C4-2B (cell line): ENCODE results near the gene NHS.

ENCODE experiments used
- H3K27ac ChIP-seq: fragments of 450-650 bp; 2 replicates; pipeline ENCODE4 v1.5.1; 2017
- ZFX ChIP-seq: fragments of 450-650 bp; IDR thresholded peaks from 2 replicates; pipeline ENCODE4 v1.6.1; 2017
- TF ChIP-seq, protein P1 (sequence below): fragments of 450-650 bp; conservative IDR thresholded peaks from 2 replicates; pipeline ENCODE4 v1.5.1; 2017; ENCODE audit warnings: mild to moderate bottlenecking

NHS gene

DNA sequence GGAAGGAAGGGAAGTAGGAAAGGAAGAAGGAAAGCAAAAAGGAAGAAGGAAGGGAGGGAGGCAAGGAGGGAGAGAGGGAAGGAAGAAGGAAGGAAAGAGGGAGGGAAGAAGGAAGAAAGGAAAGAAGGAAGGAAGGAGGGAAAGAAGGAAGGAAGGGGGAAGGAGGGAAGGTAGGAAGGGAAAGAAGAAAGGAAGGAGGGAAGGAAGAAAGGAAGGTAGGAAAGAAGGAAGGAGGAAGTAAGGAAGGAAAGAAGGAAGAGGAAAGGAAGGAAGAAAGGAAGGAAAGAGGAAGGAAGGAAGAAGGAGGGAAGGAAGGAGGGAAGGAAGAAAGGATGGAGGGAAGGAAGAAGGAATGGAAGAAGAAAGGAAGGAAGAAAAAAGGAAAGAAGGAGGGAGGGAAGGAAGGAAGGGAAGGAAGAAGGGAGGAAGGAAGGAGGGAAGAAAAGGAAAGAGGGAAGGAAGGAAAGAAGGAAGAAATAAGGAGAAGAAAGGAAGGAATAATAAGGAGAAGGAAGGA, 343.7 kb downstream of the NHS start:
- no peak overlapping the region for H3K27ac ChIP-seq
- no peak for TF ChIP-seq ZFX
- TF ChIP-seq, protein P1, sequence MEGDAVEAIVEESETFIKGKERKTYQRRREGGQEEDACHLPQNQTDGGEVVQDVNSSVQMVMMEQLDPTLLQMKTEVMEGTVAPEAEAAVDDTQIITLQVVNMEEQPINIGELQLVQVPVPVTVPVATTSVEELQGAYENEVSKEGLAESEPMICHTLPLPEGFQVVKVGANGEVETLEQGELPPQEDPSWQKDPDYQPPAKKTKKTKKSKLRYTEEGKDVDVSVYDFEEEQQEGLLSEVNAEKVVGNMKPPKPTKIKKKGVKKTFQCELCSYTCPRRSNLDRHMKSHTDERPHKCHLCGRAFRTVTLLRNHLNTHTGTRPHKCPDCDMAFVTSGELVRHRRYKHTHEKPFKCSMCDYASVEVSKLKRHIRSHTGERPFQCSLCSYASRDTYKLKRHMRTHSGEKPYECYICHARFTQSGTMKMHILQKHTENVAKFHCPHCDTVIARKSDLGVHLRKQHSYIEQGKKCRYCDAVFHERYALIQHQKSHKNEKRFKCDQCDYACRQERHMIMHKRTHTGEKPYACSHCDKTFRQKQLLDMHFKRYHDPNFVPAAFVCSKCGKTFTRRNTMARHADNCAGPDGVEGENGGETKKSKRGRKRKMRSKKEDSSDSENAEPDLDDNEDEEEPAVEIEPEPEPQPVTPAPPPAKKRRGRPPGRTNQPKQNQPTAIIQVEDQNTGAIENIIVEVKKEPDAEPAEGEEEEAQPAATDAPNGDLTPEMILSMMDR = no peak

DNA sequence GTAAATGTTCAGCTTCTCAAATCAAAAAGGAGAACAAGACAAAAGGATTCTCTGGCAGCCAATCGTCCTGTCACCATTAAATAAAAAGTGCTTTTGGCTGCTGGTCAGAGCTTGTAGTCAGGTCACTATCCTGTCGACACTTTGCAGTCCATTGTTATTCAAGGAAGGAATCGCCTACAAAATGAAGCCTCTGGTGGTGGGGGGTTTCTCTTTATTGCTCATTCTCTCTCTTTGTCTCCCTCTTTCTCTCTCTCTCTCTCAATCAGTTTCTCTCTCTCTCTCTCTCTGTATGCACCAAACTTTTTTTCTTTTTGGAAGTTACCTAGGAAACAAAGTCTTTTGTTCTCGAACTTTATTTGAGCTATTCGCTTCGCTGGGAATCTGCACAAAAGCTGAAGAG, 344.7 kb downstream of the NHS start:
- TF ChIP-seq, protein P1 = no peak
- TF ChIP-seq ZFX = no peak
- no peak overlapping the region for H3K27ac ChIP-seq

DNA sequence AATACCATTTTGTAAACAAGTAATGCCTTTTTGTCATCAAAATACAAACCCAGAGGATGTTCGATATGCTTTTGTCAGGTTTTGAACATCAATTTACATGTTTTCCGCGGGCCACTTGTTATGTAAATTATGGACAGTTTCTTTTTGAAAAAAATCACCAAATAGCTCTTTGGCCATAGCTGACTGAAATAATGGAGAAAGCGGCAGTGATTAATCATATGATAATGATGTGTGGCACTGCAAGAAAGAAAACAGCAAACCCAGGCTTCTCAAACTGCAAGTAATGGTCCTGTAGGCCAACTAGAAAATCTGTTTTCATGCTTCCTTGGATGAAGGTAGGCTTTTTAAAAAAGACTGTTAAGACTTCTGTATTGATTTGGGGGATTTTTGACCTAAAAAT, 346.7 kb downstream of the NHS start:
- TF ChIP-seq, protein P1 = no peak
- TF ChIP-seq ZFX = no peak
- no peak overlapping the region for H3K27ac ChIP-seq

- no peak overlapping the region for H3K27ac ChIP-seq
- TF ChIP-seq ZFX = no peak
- TF ChIP-seq, protein P1 = no peak
Measured at GRCh38 chrX:17725181-17725580, 350.2 kb downstream of the NHS start.

- TF ChIP-seq ZFX = no peak
- TF ChIP-seq, protein P1 = no peak
- no peak overlapping the region for H3K27ac ChIP-seq
Measured at GRCh38 chrX:17732138-17732783, 357.3 kb downstream of the NHS start.

DNA sequence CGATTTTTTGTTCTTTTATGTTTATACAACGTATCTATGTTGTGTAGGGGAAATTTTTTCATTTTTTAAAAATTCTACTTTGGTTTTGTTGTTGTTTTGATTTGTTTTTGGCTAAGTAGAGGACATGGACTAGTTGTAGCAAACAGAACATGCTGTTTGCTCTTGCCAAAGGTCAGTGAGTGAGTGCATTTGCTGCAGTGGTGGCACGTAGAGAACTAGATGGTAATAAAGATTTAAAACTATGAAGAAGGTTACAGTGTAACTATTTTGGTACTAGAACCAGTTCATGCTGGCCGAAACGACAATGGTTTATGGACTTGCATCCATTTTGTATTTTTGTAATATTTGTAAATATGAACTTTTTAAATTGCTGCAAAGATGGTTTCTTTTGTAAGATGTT, 360.4 kb downstream of the NHS start:
- TF ChIP-seq, protein P1 = no peak
- TF ChIP-seq ZFX = no peak
- no peak overlapping the region for H3K27ac ChIP-seq

GRCh38 chrX:17736478-17736855, 361.5 kb downstream of the NHS start:
- TF ChIP-seq, protein P1 = no peak
- no peak for TF ChIP-seq ZFX
- H3K27ac ChIP-seq = peak overlapping the region; percentile 92
